NCI-H526 treated with DMSO at 0.1 percent for 48 hours (cell line): Measurements from ENCODE around the gene L3MBTL4.

ENCODE experiments used
- DNase-seq: peaks from one replicate; lab custom pipeline; 2025; lab: John Stamatoyannopoulos, UW

The L3MBTL4 gene

DNA sequence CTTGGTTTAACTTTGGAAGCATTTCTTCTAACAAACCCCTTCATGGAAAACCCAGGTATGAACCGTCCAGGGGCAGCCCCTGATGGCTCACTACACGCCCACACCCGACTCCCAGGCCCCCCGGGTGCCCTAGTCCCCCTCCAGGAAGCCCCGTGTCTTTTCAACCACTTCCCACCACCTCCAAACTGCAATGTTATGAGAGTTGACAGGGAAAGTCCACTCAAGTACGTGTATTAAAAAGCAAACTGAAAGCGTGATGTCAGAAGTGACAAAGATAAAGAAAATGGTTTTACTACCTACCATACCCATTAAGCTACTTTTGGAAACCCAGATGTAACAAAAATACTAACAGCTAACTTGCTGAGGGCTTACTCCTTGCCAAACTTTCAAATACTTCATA lies 51.5 kb downstream of the L3MBTL4 start:
- no peak for DNase-seq

DNA sequence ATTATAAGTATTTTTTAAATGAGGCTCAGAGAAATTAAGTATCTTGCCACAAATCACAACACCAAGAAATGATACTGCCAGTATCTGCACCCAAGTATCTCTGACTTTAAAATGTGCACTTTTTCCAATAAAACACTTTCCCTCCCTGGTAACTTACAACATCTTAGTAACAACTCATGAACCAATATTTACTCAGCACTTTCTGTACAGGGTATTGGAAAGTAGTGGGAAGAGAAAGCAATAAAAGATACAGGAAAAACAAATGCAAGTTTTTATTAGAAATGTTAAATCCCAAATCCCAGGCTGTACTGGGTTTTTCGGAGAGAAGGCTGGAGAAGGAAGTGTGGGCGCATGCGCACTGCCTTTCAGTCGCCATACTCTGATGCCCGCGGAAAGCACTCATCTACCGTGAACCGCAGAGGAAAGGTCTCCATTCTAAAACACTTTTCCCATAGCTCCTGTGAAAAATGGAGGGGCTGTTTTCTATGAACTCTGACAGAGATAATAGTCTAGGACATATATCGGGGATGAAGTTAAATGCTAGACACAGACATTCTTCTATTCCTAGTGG lies 52.1 kb downstream of the L3MBTL4 start:
- DNase-seq: no peak

DNA sequence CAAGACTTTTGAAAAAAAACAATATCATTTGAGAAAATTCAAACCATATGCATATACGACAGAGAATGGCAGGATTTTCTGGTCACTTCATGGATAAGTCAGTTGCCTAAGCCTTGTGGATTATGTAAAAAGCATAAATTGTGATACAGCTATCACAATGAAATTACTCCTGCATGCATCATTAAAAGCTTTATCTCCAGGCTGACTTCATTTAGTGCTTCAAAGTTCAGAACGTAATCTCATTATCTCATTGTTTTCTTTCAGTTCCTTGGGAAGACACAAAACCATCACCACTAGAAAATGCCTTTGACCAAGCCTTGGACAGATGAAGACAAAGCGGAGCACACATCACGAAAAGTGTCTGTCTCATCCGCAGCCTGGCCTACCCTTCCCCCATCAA lies 57.0 kb downstream of the L3MBTL4 start:
- DNase-seq: no peak

DNA sequence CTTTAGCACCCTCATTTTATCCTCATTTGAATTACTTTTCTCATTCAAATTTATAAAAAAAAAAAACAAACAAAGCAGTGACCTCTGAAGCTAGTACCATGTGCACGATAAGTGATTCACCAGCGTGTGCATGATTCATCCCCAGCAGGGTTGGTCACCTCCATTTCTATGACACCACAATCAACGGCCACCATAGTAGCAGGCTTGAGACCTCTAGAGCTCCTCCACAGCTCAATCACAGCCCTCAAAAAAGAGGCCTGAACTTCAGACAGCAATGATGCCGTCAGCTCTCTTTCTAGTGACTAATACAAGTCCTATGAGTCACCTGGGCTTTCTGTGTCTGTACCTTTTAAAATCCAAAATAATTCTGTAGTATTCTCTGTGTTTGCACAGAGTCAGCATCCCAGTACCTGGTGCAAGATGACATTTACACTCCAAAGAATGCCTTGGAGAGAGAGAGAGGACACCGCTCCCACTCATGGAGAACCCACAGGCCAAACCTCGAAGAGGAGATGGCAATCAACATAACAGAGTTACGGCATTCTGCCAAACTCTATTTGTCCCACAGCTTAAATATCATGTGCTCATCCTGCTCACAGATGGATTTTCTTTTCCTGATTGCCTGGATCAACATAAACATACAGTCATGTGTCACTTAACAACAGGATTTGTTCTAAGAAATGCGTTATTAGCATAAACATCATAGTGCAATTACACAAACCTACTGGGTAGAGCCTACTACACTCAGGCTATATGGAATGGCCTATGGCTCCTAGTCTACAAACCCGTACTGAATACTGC lies 58.7 kb downstream of the L3MBTL4 start:
- DNase-seq: no peak

DNA sequence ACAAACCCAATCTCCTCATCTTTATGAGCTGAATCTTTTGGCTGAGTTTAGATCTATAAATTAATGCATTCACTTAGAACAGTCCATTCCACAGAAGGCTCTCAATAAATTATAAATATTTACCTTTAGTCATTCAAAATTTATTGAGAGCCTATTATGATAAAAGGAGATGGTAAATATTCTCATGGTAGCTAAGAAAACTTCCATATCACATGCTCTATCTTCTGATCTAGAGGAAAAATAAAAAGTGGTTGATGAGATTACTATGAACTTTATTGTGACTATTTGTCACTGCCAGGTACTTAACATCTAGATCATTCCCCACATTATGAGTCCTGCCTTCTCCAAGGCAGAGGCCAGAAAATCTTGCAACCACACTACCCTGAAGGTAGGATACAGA lies 62.4 kb downstream of the L3MBTL4 start:
- no peak for DNase-seq

DNA sequence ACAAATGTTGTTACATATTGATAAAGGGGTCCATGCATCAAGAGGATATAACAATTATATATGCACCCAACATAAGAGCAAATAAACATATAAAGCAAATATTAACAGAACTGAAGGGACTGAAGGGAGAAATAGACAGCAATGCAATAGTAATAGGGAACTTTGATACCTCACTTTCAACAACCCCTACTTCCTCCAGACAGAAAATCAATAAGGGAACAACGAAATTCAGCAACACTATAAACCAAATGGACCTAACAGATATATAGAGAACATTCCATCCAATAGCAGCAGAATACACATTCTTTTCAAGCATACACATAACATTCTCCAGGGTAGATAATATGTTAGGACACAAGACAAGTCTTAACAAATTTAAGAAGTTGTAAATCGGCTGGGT lies 71.7 kb downstream of the L3MBTL4 start:
- no peak for DNase-seq

DNA sequence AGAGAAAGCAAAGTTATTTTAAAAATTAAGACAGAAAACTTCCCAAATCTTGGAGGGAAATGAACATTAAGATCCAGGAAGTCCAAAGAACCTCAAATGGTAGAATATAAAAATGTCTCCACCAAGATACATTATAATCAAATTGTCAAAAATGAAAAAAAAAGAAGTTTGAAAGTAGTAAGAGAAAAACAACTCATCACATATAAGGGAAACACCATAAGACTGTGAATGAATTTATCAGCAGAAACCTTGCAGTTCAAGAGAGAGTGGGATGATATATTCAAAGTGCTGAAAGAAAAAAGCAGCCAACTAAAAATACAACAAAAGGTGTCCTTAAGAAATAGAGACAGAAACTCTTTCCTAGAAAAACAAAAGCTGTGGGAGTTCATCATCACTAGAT lies 73.0 kb downstream of the L3MBTL4 start:
- DNase-seq: no peak

DNA sequence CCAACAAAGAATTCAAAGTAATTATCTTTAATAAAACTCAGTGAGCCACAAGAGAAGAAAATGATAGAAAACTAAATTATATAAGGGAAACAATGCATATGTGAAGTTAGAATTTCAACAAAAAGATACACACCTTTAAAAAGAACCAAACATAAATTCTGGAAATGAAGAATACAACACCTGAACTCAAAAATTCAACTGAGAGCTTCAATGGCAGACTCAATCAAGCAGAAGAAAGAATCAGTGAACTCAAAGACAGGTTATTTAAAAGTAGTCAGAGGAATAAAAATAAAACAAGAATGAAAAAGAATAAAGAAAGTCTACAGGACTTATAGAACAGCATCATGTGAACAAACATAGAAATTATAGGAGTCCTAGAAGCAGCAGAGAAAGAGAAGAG lies 73.4 kb downstream of the L3MBTL4 start:
- no peak for DNase-seq

DNA sequence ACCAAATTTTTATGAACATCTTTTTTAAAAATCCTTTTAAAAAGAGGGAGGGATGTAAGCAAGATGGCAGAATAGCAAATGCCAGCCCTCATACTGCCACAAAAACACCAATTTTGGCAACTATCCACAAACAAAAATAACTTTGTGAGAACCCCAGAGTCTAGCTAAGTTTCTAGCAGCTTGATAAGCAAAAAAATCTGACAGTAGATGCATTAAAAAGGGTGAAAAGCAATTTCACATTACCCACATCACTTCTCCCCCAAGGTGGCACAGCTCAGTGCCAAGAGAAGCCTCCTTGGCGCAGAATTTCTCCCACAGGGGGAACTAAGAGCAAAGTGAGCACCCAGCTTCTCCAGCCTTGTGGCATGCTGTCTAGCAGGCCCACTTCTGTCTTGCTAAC lies 74.6 kb downstream of the L3MBTL4 start:
- DNase-seq: no peak

DNA sequence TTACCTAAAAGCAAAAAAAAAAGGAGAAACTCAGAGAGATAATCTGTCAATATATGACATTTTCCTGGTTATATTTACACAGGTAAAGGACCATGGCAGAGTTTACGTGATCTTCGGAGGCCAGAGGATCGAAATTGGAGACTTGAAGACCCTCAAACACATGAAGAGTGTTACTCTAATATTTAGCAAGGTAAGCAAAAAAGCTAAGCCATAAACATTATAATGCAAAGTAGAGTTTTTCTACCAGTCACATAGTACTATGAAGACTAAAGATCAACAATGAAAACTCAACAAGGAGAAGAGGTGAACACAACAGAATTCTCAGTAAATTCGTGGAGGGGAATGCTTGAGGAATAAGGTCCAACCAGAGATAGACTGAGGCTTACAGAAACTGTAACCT lies 78.5 kb downstream of the L3MBTL4 start:
- no peak for DNase-seq

DNA sequence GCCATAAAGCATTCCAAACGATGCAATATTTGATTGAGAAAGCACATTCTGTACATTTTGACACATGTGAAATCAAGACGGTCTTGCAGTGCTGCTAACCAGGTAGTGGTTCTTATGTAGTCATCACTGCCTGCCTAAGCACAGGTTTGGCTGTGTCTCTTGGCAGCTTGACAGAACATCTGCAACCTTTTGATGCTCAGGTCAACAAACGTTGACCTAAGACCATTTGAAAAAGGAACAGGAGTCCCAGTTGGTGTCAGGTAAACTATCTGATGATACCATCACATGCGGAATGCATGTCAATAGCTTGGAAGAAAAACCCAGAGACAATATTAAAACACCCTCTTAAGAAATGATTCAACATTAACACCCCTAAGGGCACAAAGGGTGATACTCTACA lies 80.7 kb downstream of the L3MBTL4 start:
- no peak for DNase-seq

DNA sequence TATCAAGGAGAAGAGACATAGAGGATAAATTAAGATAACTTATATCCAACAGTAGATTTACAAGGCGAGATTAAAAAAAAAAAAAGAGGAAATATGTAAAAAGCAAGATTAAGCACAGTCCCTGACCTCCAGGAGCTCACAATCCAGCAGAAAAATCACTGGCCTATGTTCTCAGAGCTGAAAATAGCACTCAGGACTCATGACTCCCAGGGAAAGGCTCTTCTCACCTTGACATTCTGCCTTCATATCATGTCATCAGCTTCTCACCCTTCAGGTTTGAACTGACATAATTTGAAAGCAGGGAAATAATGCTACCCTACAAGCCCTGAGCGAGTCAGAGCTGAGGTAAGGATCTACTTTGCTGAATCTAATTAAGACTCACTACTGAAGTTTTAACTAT lies 82.8 kb downstream of the L3MBTL4 start:
- DNase-seq: no peak

DNA sequence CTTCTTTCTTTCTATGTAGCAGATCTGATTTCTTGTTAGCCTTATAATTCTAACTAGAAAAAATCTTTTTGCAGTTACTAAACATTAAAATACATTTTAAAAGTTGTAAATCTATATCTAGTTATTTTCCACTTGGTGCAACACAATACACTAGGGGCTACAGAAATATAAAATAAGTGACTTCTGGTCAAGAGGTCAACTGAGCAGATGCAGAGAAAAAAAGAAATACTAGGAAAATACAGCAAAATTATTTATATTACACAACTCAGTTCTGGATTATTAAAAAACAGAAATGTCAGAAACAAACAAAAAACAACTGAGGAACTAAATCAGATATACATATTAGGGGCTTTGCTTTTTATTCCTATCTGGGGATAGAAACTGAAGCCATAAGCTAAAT lies 83.9 kb downstream of the L3MBTL4 start:
- no peak for DNase-seq

DNA sequence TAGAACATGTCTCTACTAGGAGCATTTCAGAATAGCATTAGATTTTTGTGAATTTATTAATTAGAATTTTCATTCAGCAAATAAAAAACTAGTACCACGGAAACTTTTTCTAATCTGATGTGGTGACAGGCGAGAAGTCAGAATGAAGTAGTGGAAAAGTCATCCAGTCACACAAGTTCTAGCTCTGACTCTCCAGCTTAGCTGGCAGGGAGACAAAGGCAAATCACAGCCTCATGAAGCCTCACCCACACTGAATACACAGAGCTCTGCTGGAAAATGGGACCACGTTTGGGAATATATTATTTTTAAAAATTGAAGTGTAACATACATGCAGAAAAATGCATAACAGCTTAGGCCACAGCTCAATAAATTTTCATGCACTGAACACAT lies 86.1 kb downstream of the L3MBTL4 start:
- DNase-seq: no peak

DNA sequence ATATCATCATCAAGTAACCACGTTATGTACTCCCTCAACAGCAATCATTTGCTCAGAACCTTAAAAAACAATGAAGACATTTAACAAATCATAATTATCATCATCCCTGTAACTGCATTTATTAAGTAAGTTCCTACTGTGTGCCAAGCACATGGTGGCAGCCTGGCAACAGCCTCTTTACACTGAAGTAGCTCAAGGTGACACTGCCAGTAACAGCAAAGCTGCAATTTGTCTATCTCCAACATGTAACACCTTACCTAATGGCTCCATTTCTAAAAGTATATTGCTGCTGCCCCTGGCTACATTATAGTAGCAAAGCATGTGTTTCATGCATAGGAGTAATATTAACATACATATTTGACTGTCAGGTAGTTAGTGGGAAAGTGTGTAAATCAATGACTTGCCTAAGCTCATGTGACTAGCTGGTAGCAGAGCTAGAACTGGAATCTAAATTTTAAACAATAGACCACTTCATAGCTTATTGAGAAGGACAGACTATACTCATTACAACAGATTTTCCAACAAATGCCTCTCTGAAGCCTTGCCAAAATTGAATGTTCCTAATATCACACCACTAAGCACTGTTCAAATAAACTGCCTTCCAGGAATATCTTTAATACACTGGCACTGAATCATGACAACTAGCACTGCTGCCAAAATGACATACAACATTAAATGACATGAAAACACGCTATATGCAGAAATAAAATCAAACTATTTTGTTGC lies 86.7 kb downstream of the L3MBTL4 start:
- no peak for DNase-seq

DNA sequence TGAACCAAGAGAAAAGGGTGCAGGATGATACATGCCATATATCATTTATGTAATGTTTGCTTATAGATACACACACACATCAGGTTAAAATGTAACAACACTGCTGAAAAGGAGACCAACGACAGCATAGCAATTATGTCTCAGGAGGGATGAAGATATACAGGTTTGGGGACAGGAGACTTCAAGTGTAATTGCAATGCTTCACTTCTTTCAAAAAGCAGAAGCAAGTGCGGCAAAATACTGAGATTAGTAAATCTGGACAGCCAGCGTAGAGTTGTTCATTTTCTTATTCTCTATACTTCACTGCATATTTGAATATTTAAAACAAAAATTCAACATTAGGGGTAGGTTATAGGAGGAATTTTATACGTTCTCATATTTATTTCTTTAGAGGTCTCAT lies 87.2 kb downstream of the L3MBTL4 start:
- no peak for DNase-seq

DNA sequence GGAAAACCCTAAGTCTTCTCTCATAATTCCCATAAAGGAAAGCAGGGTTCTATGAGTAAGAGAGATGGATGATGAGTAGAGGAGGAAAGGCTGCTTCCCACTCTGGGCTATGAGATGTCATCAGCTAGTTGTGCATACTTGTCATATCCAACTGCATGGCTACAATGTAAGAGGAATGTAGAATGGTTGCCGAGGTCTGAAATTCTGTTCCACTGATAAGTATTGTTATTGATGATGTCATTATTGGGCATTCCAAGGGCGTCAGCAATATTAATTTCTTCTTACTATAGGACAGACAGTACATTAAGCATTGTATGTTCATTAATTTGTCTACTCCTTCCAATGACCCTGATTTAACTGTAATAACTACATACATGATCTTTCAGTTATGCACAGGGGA lies 88.1 kb downstream of the L3MBTL4 start:
- no peak for DNase-seq

DNA sequence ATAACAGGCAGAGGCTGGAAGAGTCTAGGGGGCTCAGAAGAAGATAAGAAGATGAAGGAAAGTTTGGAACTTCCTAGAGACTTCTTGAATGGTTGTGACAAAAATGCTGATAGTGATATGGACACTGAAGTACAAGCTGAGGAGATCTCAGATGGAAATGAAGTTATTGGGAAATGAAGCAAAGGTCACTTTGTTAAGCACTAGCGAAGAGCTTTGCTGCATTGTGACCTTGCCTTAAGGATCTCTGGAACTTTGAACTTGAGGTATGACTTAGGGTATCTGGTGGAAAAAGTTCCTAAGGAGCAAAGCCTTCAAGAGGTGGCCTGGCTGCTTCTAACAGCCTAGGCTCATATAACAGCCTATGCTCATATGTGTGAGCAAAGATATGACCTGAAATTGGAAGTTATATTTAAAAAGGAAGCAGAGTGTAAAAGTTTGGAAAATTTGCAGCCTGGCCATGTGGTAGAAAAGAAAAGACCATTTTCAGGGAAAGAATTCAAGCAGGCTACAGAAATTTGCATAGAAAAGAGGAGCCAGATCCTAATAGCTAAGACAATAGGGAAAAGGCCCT lies 91.3 kb downstream of the L3MBTL4 start:
- no peak for DNase-seq

DNA sequence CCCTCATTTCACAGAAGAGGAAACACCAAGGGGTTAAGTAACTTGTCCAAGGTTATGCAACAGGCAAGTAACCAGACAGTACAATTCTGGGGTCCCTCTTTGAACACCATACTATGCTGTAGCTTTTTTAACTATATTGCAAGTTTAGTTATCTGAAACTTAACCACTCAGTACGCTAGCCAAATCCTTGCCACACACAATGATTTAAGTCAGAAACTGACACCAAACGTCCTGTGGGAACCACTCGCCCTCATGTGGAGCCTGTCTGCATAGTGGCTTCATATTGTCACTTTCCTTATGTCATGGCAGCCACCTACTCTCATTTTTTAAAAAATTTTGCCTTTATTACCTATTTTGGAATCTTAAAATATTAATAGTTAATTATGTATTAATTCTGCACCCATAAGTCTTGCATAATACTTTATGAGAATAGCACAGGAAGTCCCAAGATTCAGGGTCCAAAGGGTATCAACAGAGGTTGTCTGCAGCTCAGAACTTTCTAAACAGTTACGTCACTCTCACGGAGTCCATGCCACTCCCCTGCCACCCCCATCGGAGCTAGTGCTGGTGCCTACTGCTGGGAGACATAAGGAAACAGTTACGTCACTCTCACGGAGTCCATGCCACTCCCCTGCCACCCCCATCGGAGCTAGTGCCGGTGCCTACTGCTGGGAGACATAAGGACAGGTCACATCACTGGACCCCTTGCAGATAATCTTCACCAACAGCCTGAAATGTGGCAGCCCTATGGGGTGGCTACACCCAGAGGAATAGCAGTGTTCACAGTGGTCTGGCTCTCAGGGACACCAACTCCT lies 99.0 kb downstream of the L3MBTL4 start:
- DNase-seq: no peak

DNA sequence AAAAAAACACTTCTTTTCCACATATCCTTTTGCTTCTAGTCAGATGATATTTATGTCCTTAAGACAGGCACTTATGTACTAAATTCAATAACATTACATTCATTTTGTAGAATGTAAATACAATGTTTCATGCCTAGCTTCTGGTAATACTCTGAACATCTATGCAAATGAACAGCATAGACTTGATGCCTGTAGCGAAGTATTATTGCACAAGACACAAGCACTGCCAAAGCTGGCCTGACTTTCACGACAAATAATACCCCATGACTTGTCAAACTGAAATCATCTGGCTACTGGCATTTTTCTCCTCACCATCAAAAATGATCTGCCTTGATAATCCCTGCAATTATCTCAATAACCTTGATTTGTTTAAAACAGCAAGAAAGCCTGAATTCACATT lies 101.3 kb downstream of the L3MBTL4 start:
- DNase-seq: no peak

DNA sequence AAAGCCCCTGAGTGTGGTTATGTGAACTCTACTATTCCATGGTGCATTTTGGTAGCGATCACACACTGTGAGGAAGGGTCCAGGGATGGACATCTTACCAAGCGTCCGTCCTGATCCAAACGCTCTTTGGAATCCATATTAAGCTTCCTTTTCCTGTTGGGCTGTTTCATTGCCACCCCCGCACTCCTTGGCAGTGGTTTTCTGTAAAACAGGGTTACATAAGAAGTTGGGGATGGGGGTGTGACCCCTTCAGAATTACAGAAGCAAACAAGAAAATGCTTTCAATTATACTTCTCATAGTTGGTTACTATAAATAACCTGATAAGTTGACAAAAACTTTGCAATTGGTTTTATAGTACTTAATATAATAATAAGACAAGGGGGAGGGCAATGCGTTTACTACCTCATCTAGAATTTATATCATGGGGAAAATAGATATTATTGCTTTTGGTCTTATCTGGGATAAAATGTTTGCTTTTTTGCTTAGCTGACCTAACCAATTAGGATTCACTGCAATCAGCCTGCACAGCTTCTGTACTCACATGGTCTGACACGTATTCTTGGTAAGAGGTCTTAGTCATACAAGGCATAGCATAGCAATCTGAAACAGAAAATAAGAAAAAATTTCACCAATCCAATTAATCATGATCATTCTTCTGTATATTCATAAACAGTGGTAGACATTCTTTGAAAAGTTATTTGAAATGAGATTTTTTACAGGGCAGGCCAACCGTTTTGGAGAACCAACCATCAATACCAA lies 103.1 kb downstream of the L3MBTL4 start:
- no peak for DNase-seq
